Subcutaneous adipose tissue (tissue), 4 donors: ENCODE measurements around the gene BAIAP3. TPM values are rescaled to one million over a fixed set of nuclear protein-coding genes. Genes with fewer than 3 reads are reported as not detected.

Experiments used
- CTCF ChIP-seq: fragments of 450-650 bp; IDR thresholded peaks from one replicate; pipeline ENCODE4 v1.5.1; 2016; ENCODE audit warnings: low read depth, mild to moderate bottlenecking, control low read depth, antibody characterized with exemption, moderate library complexity
- total RNA-seq, 4 donors: library from RNA; depleted of rRNA; stranded (reverse); fragments of >200 nt; gene quantifications; one replicate each; pipeline ENCODE4 v1.1.0, GENCODE V29; 2016

Gene BAIAP3
- total RNA-seq, 4 donors from 2014 or later = 0.98 to 8.5 (median 2.5) TPM

GRCh38 chr16:1335996-1336395, 2.6 kb downstream of the BAIAP3 start:
- TF ChIP-seq CTCF = no peak

GRCh38 chr16:1336619-1337018, 3.2 kb downstream of the BAIAP3 start:
- TF ChIP-seq CTCF = no peak

GRCh38 chr16:1337486-1337885, 4.0 kb downstream of the BAIAP3 start:
- TF ChIP-seq CTCF = no peak

- TF ChIP-seq CTCF = no peak
Observed at GRCh38 chr16:1338119-1338730, 4.8 kb downstream of the BAIAP3 start.

GRCh38 chr16:1338855-1339675, 5.6 kb downstream of the BAIAP3 start:
- no peak for TF ChIP-seq CTCF

- TF ChIP-seq CTCF = no peak
Observed at GRCh38 chr16:1340730-1341494, 7.5 kb downstream of the BAIAP3 start.
